Mucosa of descending colon (tissue), 3 donors: Measurements from ENCODE around the gene STPG2. TPM values are rescaled to one million over a fixed set of nuclear protein-coding genes. Genes with fewer than 3 reads are reported as not detected.

Experiments used
- ATAC-seq: fragments of 200-7000 bp; cut with Tn5 transposase; one replicate; pipeline ENCODE4 v1.9.1; 2020; ENCODE audit warnings: mild to moderate bottlenecking, moderate library complexity
- DNase-seq, 3 donors: peaks; one replicate each; pipeline ENCODE4 v3.0.0-alpha.2; 2020
- H3K36me3 ChIP-seq: fragments of 200-600 bp; one replicate; pipeline ENCODE4 v1.8.0; 2021; ENCODE audit warnings: low read depth, mild to moderate bottlenecking
- H3K4me1 ChIP-seq: fragments of 200-600 bp; one replicate; pipeline ENCODE4 v1.8.0; 2021; ENCODE audit warnings: low read depth, mild to moderate bottlenecking
- H3K4me3 ChIP-seq: fragments of 200-600 bp; one replicate; pipeline ENCODE4 v1.8.0; 2021; ENCODE audit warnings: mild to moderate bottlenecking
- H3K9me3 ChIP-seq: fragments of 200-600 bp; one replicate; pipeline ENCODE4 v1.8.0; 2021; ENCODE audit warnings: mild to moderate bottlenecking
- intact Hi-C, 2 donors: fragments of 100-400 bp; cut with DNase I in 1 of 2; cut with micrococcal nuclease in 1 of 2; formaldehyde crosslinking; loops; one replicate each; pipeline versions ENCODE4 v1.11.0 to v1.11.1; 2022; cut with DNase I, micrococcal nuclease
- total RNA-seq, 3 donors: library from RNA; stranded (reverse); fragmentation: NEBNext Ultra II Directional in 2 of 3; extraction: Animal tissue kit (Norgen Biotek cat#: 25700) in 2 of 3; gene quantifications; one replicate each; pipeline versions ENCODE4 v1.2.1 to v1.2.4, GENCODE V29; 2021 to 2023
- TF ChIP-seq, protein P1 (sequence below): fragments of 200-600 bp; IDR thresholded peaks from one replicate; pipeline ENCODE4 v1.8.0; 2022; ENCODE audit warnings: antibody characterized with exemption, mild to moderate bottlenecking
- donor health status: DM: no; HTN: no; CAD: no; lungs with moderate emphysema.
- donor health status: DM: no; HTN: no; CAD: no.
- donor health status: DM: no; HTN: yes; CAD: no.

Gene STPG2
- total RNA-seq, 3 donors from 2014 or later, result 0.17 to 1.3 (median 0.41) TPM

DNA sequence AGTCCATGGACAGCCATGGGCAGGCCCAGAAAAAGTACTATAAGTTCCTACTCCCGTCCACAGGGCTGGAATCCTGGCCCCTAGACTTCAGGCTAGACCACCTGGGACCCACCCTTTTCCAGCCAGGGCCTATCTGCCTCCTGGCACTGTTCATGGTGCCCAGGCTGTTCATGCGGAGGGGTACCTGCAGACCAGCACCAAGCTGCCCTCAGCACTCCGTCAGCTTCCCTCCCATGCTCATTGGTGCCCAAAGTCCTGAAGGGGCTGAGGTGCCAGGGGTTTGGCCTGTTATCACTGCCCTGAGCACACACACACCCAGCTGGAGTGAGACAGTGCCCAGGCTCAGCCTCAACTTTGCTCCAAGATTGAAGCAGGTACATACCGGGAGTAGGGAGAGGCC lies 477.7 kb downstream of the STPG2 start:
- TF ChIP-seq, protein P1, sequence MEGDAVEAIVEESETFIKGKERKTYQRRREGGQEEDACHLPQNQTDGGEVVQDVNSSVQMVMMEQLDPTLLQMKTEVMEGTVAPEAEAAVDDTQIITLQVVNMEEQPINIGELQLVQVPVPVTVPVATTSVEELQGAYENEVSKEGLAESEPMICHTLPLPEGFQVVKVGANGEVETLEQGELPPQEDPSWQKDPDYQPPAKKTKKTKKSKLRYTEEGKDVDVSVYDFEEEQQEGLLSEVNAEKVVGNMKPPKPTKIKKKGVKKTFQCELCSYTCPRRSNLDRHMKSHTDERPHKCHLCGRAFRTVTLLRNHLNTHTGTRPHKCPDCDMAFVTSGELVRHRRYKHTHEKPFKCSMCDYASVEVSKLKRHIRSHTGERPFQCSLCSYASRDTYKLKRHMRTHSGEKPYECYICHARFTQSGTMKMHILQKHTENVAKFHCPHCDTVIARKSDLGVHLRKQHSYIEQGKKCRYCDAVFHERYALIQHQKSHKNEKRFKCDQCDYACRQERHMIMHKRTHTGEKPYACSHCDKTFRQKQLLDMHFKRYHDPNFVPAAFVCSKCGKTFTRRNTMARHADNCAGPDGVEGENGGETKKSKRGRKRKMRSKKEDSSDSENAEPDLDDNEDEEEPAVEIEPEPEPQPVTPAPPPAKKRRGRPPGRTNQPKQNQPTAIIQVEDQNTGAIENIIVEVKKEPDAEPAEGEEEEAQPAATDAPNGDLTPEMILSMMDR, result no peak
- no peak overlapping the region for H3K4me3 ChIP-seq
- no peaks in the 10 kb centered on the region for H3K36me3 ChIP-seq
- H3K9me3 ChIP-seq, result peaks cover 13% of the 10 kb centered on the region
- ATAC-seq (no peak), DNase-seq (peak in 1 of 3 donors; percentile 15)
- intact Hi-C loops, result no loop called here
- no peaks in the 10 kb centered on the region for H3K4me1 ChIP-seq

- TF ChIP-seq, protein P1, result no peak
- Histone ChIP-seq H3K4me1 (no peaks in the 10 kb centered on the region), H3K36me3 (no peaks in the 10 kb centered on the region), H3K4me3 (no peak overlapping the region), H3K9me3 (peaks cover 13% of the 10 kb centered on the region)
- DNase-seq (peak in 1 of 3 donors; percentile 35), ATAC-seq (no peak)
- intact Hi-C loops, result no loop called here
These were observed 478.5 kb downstream of the STPG2 start for GRCh38 chr4:97664741-97665140.

DNA sequence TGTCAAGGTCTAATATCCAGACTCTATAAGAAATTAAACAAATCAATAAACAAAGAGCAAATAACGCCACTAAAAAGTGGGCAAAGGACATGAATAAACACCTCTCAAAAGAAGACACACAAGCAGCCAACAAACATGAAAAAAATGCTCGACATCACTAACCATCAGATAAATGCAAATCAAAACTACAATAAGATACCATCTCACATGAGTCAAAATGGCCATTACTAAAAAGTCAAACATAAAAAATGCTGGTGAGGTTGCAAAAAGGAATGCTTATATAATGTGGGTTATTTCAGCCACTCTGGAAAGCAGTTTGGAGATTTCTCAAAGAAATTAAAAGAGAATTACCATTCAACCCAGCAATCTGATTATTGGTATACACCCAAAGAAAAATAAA lies 481.1 kb downstream of the STPG2 start:
- Histone ChIP-seq H3K4me1 (no peaks in the 10 kb centered on the region), H3K4me3 (no peak overlapping the region), H3K36me3 (no peaks in the 10 kb centered on the region), H3K9me3 (peaks cover 13% of the 10 kb centered on the region)
- DNase-seq (no peak), ATAC-seq (no peak)
- intact Hi-C loops, result no loop called here
- TF ChIP-seq, protein P1, result no peak

- DNase-seq (no peak), ATAC-seq (no peak)
- H3K4me3 ChIP-seq, result no peak overlapping the region
- intact Hi-C loops, result no loop called here
- no peaks in the 10 kb centered on the region for H3K9me3 ChIP-seq
- no peaks in the 10 kb centered on the region for H3K4me1 ChIP-seq
- TF ChIP-seq, protein P1, result no peak
- H3K36me3 ChIP-seq, result no peaks in the 10 kb centered on the region
These were observed 487.1 kb downstream of the STPG2 start for GRCh38 chr4:97656044-97656720.

DNA sequence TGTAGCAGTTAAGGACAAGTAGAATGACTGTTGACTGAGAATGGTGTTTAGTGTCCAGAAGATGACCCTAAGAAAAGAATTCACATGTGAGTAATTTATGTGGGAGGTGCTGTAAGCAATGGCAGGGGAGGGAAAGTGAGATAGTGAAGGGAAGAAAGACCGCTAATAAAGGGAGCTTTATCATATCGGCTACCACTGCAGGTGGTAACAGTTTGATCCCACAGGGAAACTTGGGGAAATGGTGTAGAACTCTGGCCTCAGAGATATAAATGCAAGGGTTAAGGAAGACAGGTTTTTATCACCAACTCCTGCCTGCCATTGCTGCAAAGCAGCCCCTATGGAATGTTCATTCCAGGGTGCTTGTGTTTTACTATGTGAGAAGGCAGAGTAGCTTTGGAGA lies 489.6 kb downstream of the STPG2 start:
- H3K4me3 ChIP-seq, result no peak overlapping the region
- TF ChIP-seq, protein P1, result no peak
- intact Hi-C loops, result no loop called here
- no peaks in the 10 kb centered on the region for H3K4me1 ChIP-seq
- DNase-seq (no peak), ATAC-seq (no peak)
- H3K9me3 ChIP-seq, result no peaks in the 10 kb centered on the region
- H3K36me3 ChIP-seq, result no peaks in the 10 kb centered on the region

DNA sequence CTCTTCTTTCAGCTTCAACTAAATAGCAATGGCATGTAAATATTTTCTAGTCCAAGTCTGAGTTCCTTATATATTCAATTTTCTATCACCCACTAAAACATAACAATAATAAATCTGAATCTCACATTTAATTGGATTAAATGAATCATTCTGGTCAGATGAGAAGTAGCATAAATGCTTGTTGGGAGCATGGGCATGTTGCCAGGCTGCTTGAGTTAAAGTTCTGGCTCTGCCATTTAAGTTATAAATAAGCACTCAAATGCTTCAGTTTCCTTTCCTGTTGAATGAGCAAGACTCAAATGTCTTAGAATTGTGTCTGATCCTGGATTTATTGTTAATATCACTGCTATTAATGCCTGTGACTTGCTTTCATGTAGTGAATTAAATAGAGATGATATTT lies 496.3 kb downstream of the STPG2 start:
- H3K4me3 ChIP-seq, result no peak overlapping the region
- ATAC-seq (no peak), DNase-seq (no peak)
- H3K9me3 ChIP-seq, result no peaks in the 10 kb centered on the region
- H3K36me3 ChIP-seq, result no peaks in the 10 kb centered on the region
- intact Hi-C loops, result no loop called here
- TF ChIP-seq, protein P1, result no peak
- H3K4me1 ChIP-seq, result no peaks in the 10 kb centered on the region
